NCI-H524 treated with DMSO at 0.1 percent for 48 hours (cell line): ENCODE data around the gene TSEN2.
"Not testable (repeated sequence)": the region's sequence is repeated elsewhere in the genome, so short reads cannot be mapped to it uniquely, and the experiment has no call there.

Source experiments
- DNase-seq: peaks from one replicate; lab custom pipeline; 2025; lab: John Stamatoyannopoulos, UW

Gene TSEN2

GRCh38 chr3:12452361-12453330 is 31.6 kb upstream of the TSEN2 start:
- no peak for DNase-seq

- no peak for DNase-seq
Measured at GRCh38 chr3:12454076-12454815, 30.0 kb upstream of the TSEN2 start.

- no peak for DNase-seq
Measured at GRCh38 chr3:12454816-12455121, 29.5 kb upstream of the TSEN2 start.

- DNase-seq, result no peak
Measured at GRCh38 chr3:12455740-12456139, 28.5 kb upstream of the TSEN2 start.

GRCh38 chr3:12456441-12456840 is 27.8 kb upstream of the TSEN2 start:
- DNase-seq, result no peak

GRCh38 chr3:12457380-12457779 is 26.9 kb upstream of the TSEN2 start:
- not testable (repeated sequence) for DNase-seq

GRCh38 chr3:12458901-12459300 is 25.4 kb upstream of the TSEN2 start:
- no peak for DNase-seq

GRCh38 chr3:12460127-12460526 is 24.2 kb upstream of the TSEN2 start:
- DNase-seq, result no peak

GRCh38 chr3:12461097-12461649 is 23.1 kb upstream of the TSEN2 start:
- no peak for DNase-seq

GRCh38 chr3:12462159-12462947 is 21.9 kb upstream of the TSEN2 start:
- no peak for DNase-seq

GRCh38 chr3:12463686-12464085 is 20.6 kb upstream of the TSEN2 start:
- DNase-seq, result no peak

GRCh38 chr3:12464181-12464580 is 20.1 kb upstream of the TSEN2 start:
- DNase-seq, result no peak

GRCh38 chr3:12465151-12465835 is 19.0 kb upstream of the TSEN2 start:
- DNase-seq, result no peak

GRCh38 chr3:12465836-12466225 is 18.4 kb upstream of the TSEN2 start:
- no peak for DNase-seq

- no peak for DNase-seq
Measured at GRCh38 chr3:12467746-12468145, 16.5 kb upstream of the TSEN2 start.

- no peak for DNase-seq
Measured at GRCh38 chr3:12468276-12468675, 16.0 kb upstream of the TSEN2 start.

GRCh38 chr3:12468757-12469156 is 15.5 kb upstream of the TSEN2 start:
- DNase-seq, result no peak

- DNase-seq, result not testable (repeated sequence)
Measured at GRCh38 chr3:12469222-12469621, 15.1 kb upstream of the TSEN2 start.

- no peak for DNase-seq
Measured at GRCh38 chr3:12470111-12470510, 14.2 kb upstream of the TSEN2 start.

GRCh38 chr3:12470680-12471079 is 13.6 kb upstream of the TSEN2 start:
- no peak for DNase-seq

GRCh38 chr3:12471241-12471640 is 13.0 kb upstream of the TSEN2 start:
- DNase-seq, result no peak
